H9 (cell line): Measurements from ENCODE around the gene UBAC2. TPM values are rescaled to one million over a fixed set of nuclear protein-coding genes. Genes with fewer than 3 reads are reported as not detected.

Source experiments
- DNase-seq: peaks from one replicate; pipeline ENCODE4 v3.0.0-alpha.2; 2017
- H2AFZ ChIP-seq: one replicate; pipeline ENCODE4 v1.6.1; 2013; ENCODE audit warnings: mild to moderate bottlenecking, low read length, control low read depth, moderate library complexity
- H2AK5ac ChIP-seq: 2 replicates; pipeline ENCODE4 v1.6.1; 2013; ENCODE audit warnings: low read length, control low read depth, mixed read lengths; ENCODE audit not compliant: insufficient read length
- H2BK120ac ChIP-seq: one replicate; pipeline ENCODE4 v1.6.1; 2013; ENCODE audit warnings: low read depth, mild to moderate bottlenecking, low read length, control low read depth, inconsistent platforms; ENCODE audit not compliant: poor library complexity, severe bottlenecking
- H2BK12ac ChIP-seq: 2 replicates; pipeline ENCODE4 v1.6.1; 2013; ENCODE audit warnings: low read length, control low read depth, mixed read lengths, low read depth; ENCODE audit not compliant: insufficient read length
- H2BK15ac ChIP-seq: 2 replicates; pipeline ENCODE4 v1.6.1; 2013; ENCODE audit warnings: low read depth, low read length, control low read depth
- H2BK20ac ChIP-seq: one replicate; pipeline ENCODE4 v1.6.1; 2013; ENCODE audit warnings: low read depth, mild to moderate bottlenecking, low read length, control low read depth, inconsistent platforms; ENCODE audit not compliant: poor library complexity, severe bottlenecking
- H2BK5ac ChIP-seq: 2 replicates; pipeline ENCODE4 v1.6.1; 2013; ENCODE audit warnings: low read length, control low read depth, mixed read lengths; ENCODE audit not compliant: insufficient read length
- H3K14ac ChIP-seq: 2 replicates; pipeline ENCODE4 v1.6.1; 2013; ENCODE audit warnings: low read length, control low read depth; ENCODE audit not compliant: insufficient read depth
- H3K18ac ChIP-seq: 2 replicates; pipeline ENCODE4 v1.6.1; 2013; ENCODE audit warnings: low read depth, mild to moderate bottlenecking, mixed read lengths, low read length, control low read depth; ENCODE audit not compliant: insufficient read length
- H3K23ac ChIP-seq: 2 replicates; pipeline ENCODE4 v1.6.1; 2013; ENCODE audit warnings: low read length, control low read depth, mixed read lengths, low read depth; ENCODE audit not compliant: insufficient read length
- H3K23me2 ChIP-seq: 2 replicates; pipeline ENCODE4 v1.6.1; 2013; ENCODE audit warnings: low read depth, mild to moderate bottlenecking, mixed read lengths, low read length, control low read depth; ENCODE audit not compliant: insufficient read length, poor library complexity, severe bottlenecking
- H3K27ac ChIP-seq: 2 replicates; pipeline ENCODE4 v1.5.1; 2013; ENCODE audit warnings: low read length, control low read depth, mixed read lengths, low read depth; ENCODE audit not compliant: insufficient read length
- H3K27me3 ChIP-seq: 2 replicates; pipeline ENCODE4 v1.6.1; 2013; ENCODE audit warnings: low read length, control low read depth, inconsistent platforms; ENCODE audit not compliant: insufficient read depth
- H3K4ac ChIP-seq: 2 replicates; pipeline ENCODE4 v1.6.1; 2013; ENCODE audit warnings: low read depth, mild to moderate bottlenecking, control low read depth, inconsistent platforms, low read length, moderate library complexity
- H3K4me1 ChIP-seq: 2 replicates; pipeline ENCODE4 v1.6.1; 2013; ENCODE audit warnings: low read length, control low read depth, inconsistent platforms; ENCODE audit not compliant: insufficient read depth
- H3K4me2 ChIP-seq: 2 replicates; pipeline ENCODE4 v1.6.1; 2013; ENCODE audit warnings: low read length, control low read depth, mixed read lengths; ENCODE audit not compliant: insufficient read length, insufficient read depth
- H3K56ac ChIP-seq: 2 replicates; pipeline ENCODE4 v1.6.1; 2013; ENCODE audit warnings: low read depth, mild to moderate bottlenecking, mixed read lengths, low read length, control low read depth; ENCODE audit not compliant: insufficient read length
- H3K79me1 ChIP-seq: 2 replicates; pipeline ENCODE4 v1.6.1; 2013; ENCODE audit warnings: low read depth, mild to moderate bottlenecking, moderate library complexity, low read length, control low read depth, inconsistent platforms; ENCODE audit not compliant: insufficient read depth, poor library complexity, severe bottlenecking
- H3K79me2 ChIP-seq: 2 replicates; pipeline ENCODE4 v1.6.1; 2013; ENCODE audit warnings: low read length, control low read depth, inconsistent platforms; ENCODE audit not compliant: insufficient read depth
- H3K9ac ChIP-seq: 2 replicates; pipeline ENCODE4 v1.6.1; 2013; ENCODE audit warnings: low read length, control low read depth, mixed read lengths; ENCODE audit not compliant: insufficient read length; ENCODE audit errors: extremely low read depth
- H3K9me3 ChIP-seq: one replicate; pipeline ENCODE4 v1.6.1; 2013; ENCODE audit warnings: low read depth, low read length, inconsistent platforms; ENCODE audit not compliant: control insufficient read depth
- H3T11ph ChIP-seq: one replicate; pipeline ENCODE4 v1.6.1; 2013; ENCODE audit warnings: mild to moderate bottlenecking, low read length, control low read depth, inconsistent platforms
- H4K20me1 ChIP-seq: one replicate; pipeline ENCODE4 v1.6.1; 2013; ENCODE audit not compliant: control insufficient read depth, insufficient read length, insufficient read depth
- H4K5ac ChIP-seq: 2 replicates; pipeline ENCODE4 v1.6.1; 2013; ENCODE audit warnings: low read depth, mild to moderate bottlenecking, mixed read lengths, low read length, control low read depth; ENCODE audit not compliant: insufficient read length
- H4K8ac ChIP-seq: replicated peaks from 2 replicates; pipeline ENCODE4 v1.6.1; 2013; ENCODE audit warnings: low read length, control low read depth, mixed read lengths, low read depth; ENCODE audit not compliant: insufficient read length
- H4K91ac ChIP-seq: 2 replicates; pipeline ENCODE4 v1.6.1; 2013; ENCODE audit warnings: low read depth, mild to moderate bottlenecking, moderate library complexity, mixed read lengths, low read length, control low read depth; ENCODE audit not compliant: insufficient read length
- H3K27ac Mint-ChIP-seq, 3 experiments: 2 replicates in 2 of 3; 3 replicates in 1 of 3; pipeline ENCODE4 v1.8.0; 2020 to 2021; ENCODE audit warnings: mixed read lengths in 3 of 3, mild to moderate bottlenecking in 1 of 3, moderate library complexity in 1 of 3
- H3K27me3 Mint-ChIP-seq: 2 replicates; pipeline ENCODE4 v1.8.0; 2021; ENCODE audit warnings: low read depth, mild to moderate bottlenecking, moderate library complexity, mixed read lengths
- H3K36me3 Mint-ChIP-seq, 3 experiments: 2 replicates in 2 of 3; 3 replicates in 1 of 3; pipeline ENCODE4 v1.8.0; 2020 to 2021; ENCODE audit warnings: low read depth in 3 of 3, mixed read lengths in 3 of 3; ENCODE audit not compliant: insufficient read depth in 1 of 3
- H3K4me1 Mint-ChIP-seq, 2 experiments: 2 replicates each; pipeline ENCODE4 v1.8.0; 2020; ENCODE audit warnings: mixed read lengths in 2 of 2
- H3K4me3 Mint-ChIP-seq, 2 experiments: 2 replicates in 1 of 2; 3 replicates in 1 of 2; pipeline ENCODE4 v1.8.0; 2020 to 2021; ENCODE audit warnings: mild to moderate bottlenecking in 2 of 2, mixed read lengths in 2 of 2, moderate library complexity in 1 of 2
- H3K9me3 Mint-ChIP-seq, 2 experiments: 2 replicates in 1 of 2; 3 replicates in 1 of 2; pipeline ENCODE4 v1.8.0; 2020; ENCODE audit warnings: mild to moderate bottlenecking in 2 of 2, mixed read lengths in 2 of 2, moderate library complexity in 1 of 2
- WGBS: extraction: QIAGEN DNeasy Blood & Tissue Kit; methylation state at CpG from one replicate; pipeline ENCODE4 v1.1.7; 2013; ENCODE audit warnings: missing lambda C conversion rate, low lambda C conversion rate, mixed read lengths; ENCODE audit not compliant: insufficient read length; ENCODE audit errors: extremely low coverage; 5-methylcytosine and 5-hydroxymethylcytosine counted together
- total RNA-seq: library from RNA; stranded (reverse); gene quantifications from 2 replicates; pipeline ENCODE4 v1.2.1, GENCODE V29; 2021
- TF ChIP-seq, protein P1 (sequence below): fragments of 200-600 bp; sonication (generic); conservative IDR thresholded peaks from 3 replicates; pipeline ENCODE4 v1.8.0; 2021; ENCODE audit warnings: antibody characterized with exemption, mild to moderate bottlenecking

The UBAC2 gene
- total RNA-seq, 1 experiment from 2014 or later: 52.3 TPM

GRCh38 chr13:99341969-99342722, 141.5 kb downstream of the UBAC2 start:
- no peak overlapping the region for H3K14ac ChIP-seq
- no peaks in the 10 kb centered on the region for H3K9me3 ChIP-seq
- H3K9ac ChIP-seq: no peak overlapping the region
- no peak overlapping the region for H2AK5ac ChIP-seq
- no peak overlapping the region for H3K18ac ChIP-seq
- no peak overlapping the region for H3K4ac ChIP-seq
- H3K36me3 Mint-ChIP-seq: peaks cover 17 to 49% (median 36%) of the 10 kb centered on the region in 3 experiments
- H3K23me2 ChIP-seq: no peaks in the 10 kb centered on the region
- H2BK15ac ChIP-seq: no peak overlapping the region
- H2BK20ac ChIP-seq: no peak overlapping the region
- H4K91ac ChIP-seq: no peak overlapping the region
- no CpG with 5 or more reads among the region's 16 CpGs for WGBS
- no peaks in the 10 kb centered on the region for H3K27me3 ChIP-seq
- no peak overlapping the region for H4K5ac ChIP-seq
- no peak overlapping the region for H3K56ac ChIP-seq
- peaks cover 3% of the 10 kb centered on the region for H4K20me1 ChIP-seq
- H3K27ac Mint-ChIP-seq: peak overlapping the region in 1 of 3 experiments; percentile 14; a peak in 1 of 7 replicates
- no peak overlapping the region for H3K4me3 Mint-ChIP-seq
- H3K27me3 Mint-ChIP-seq: no peaks in the 10 kb centered on the region
- no peak overlapping the region for H2BK120ac ChIP-seq
- H2BK12ac ChIP-seq: no peak overlapping the region
- H3T11ph ChIP-seq: no peak overlapping the region
- H3K4me1 Mint-ChIP-seq: no peaks in the 10 kb centered on the region
- no peak overlapping the region for H3K4me2 ChIP-seq
- no peaks in the 10 kb centered on the region for H3K79me2 ChIP-seq
- no peak overlapping the region for H4K8ac ChIP-seq
- TF ChIP-seq, protein P1, sequence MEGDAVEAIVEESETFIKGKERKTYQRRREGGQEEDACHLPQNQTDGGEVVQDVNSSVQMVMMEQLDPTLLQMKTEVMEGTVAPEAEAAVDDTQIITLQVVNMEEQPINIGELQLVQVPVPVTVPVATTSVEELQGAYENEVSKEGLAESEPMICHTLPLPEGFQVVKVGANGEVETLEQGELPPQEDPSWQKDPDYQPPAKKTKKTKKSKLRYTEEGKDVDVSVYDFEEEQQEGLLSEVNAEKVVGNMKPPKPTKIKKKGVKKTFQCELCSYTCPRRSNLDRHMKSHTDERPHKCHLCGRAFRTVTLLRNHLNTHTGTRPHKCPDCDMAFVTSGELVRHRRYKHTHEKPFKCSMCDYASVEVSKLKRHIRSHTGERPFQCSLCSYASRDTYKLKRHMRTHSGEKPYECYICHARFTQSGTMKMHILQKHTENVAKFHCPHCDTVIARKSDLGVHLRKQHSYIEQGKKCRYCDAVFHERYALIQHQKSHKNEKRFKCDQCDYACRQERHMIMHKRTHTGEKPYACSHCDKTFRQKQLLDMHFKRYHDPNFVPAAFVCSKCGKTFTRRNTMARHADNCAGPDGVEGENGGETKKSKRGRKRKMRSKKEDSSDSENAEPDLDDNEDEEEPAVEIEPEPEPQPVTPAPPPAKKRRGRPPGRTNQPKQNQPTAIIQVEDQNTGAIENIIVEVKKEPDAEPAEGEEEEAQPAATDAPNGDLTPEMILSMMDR: no peak
- H2AFZ ChIP-seq: no peak overlapping the region
- H3K27ac ChIP-seq: no peak overlapping the region
- no peak overlapping the region for H3K23ac ChIP-seq
- DNase-seq: no peak
- no peaks in the 10 kb centered on the region for H3K9me3 Mint-ChIP-seq
- H3K79me1 ChIP-seq: no peaks in the 10 kb centered on the region
- no peak overlapping the region for H2BK5ac ChIP-seq
- no peaks in the 10 kb centered on the region for H3K4me1 ChIP-seq
